OCI-LY3 (cell line): ENCODE results near the gene SLC9A7.

Experiments used
- H2AFZ ChIP-seq: fragments of 200-600, 300-600 bp; shearing (Covaris generic); 2 replicates; pipeline ENCODE4 v1.6.0; 2014; ENCODE audit warnings: antibody characterized with exemption, low read depth, low read length
- H3K27ac ChIP-seq: fragments of 200-600, 300-600 bp; sonication (generic); 2 replicates; pipeline ENCODE4 v1.5.1; 2014; ENCODE audit warnings: mild to moderate bottlenecking, low read length, moderate library complexity, mixed read lengths
- H3K27me3 ChIP-seq: fragments of 200-600, 300-600 bp; sonication (generic); 2 replicates; pipeline ENCODE4 v1.6.1; 2014; ENCODE audit warnings: low read depth, low read length, mixed read lengths
- H3K36me3 ChIP-seq: fragments of 200-600, 300-600 bp; sonication (generic); replicated peaks from 2 replicates; pipeline ENCODE3; 2014; ENCODE audit warnings: low read depth, low read length, mixed read lengths
- H3K4me1 ChIP-seq: fragments of 300-600, 200-600 bp; sonication (generic); 2 replicates; pipeline ENCODE4 v1.6.1; 2014; ENCODE audit warnings: low read length, mixed read lengths
- H3K4me2 ChIP-seq: fragments of 200-600, 300-600 bp; sonication (generic); 2 replicates; pipeline ENCODE4 v1.6.1; 2014; ENCODE audit warnings: low read length, mixed read lengths
- H3K4me3 ChIP-seq: fragments of 300-600, 200-600 bp; sonication (generic); 2 replicates; pipeline ENCODE4 v1.5.1; 2014; ENCODE audit warnings: antibody characterized with exemption, mild to moderate bottlenecking, low read length, moderate library complexity
- H3K79me2 ChIP-seq: fragments of 300-600, 200-600 bp; shearing (Covaris generic); 2 replicates; pipeline ENCODE4 v1.6.1; 2014; ENCODE audit warnings: mild to moderate bottlenecking, low read length, mixed read lengths
- H3K9ac ChIP-seq: fragments of 300-600, 200-600 bp; shearing (Covaris generic); 2 replicates; pipeline ENCODE4 v1.6.0; 2014; ENCODE audit warnings: mild to moderate bottlenecking, low read length, moderate library complexity
- H3K9me3 ChIP-seq: fragments of 200-600, 300-600 bp; shearing (Covaris generic); 2 replicates; pipeline ENCODE4 v1.6.1; 2014; ENCODE audit warnings: low read length, mixed read lengths; ENCODE audit not compliant: insufficient read depth
- H4K20me1 ChIP-seq: fragments of 200-600, 300-600 bp; sonication (generic); 2 replicates; pipeline ENCODE4 v1.6.1; 2016; ENCODE audit warnings: low read length, mixed read lengths; ENCODE audit not compliant: insufficient read depth
- EZH2phosphoT487 ChIP-seq: fragments of 200-600 bp; shearing (Covaris generic); IDR thresholded peaks from 2 replicates; pipeline ENCODE4 v1.6.1; 2018; ENCODE audit warnings: antibody characterized with exemption, mixed run types, low read depth
- TF ChIP-seq, protein P1 (sequence below): fragments of 200-600, 300-600 bp; sonication (generic); IDR thresholded peaks from 2 replicates; pipeline ENCODE4 v1.5.1; 2014; ENCODE audit warnings: antibody characterized with exemption, low read length, low read depth

Gene SLC9A7

DNA sequence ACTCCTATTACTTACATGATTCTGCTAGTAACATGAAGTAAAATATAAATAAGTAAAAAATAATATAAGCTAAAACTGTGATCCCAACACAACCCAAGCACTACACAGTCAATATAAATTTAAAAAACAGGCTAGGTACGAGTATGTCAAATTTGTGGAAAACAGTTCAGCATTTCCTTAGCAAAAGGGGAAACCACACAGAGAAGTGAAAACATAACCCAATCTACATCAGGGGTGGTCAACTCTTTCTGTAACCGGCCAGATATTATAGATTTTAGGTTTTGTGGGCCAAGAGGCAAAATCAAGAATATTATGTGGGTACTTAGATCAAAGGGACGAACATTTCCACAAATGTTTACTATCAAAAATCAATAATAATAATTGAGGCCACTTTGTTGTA lies 115.3 kb downstream of the SLC9A7 start:
- peaks cover 17% of the 10 kb centered on the region for H3K4me1 ChIP-seq

DNA sequence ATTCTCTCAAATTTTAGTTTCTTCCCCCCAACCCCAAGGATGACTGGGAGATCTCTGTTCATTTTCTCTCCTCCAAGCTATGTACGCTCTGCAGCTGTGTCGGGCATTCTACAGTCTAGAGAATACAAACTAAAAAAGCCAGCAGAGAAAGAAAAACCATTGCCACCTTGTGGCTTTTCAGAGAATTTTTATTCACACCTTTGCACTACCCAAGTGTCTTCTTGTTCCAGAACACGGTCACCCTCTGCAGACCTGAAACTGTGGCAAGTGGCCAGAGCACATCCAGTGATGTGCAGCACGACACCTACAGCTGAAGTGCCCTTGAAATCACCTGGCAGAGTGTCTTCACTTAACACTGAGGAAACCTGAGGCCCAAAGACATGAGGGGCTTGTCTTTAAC lies 116.8 kb downstream of the SLC9A7 start:
- no peaks in the 10 kb centered on the region for H3K79me2 ChIP-seq
- no peak overlapping the region for H3K4me3 ChIP-seq
- H2AFZ ChIP-seq = no peak overlapping the region

More for the DNA sequence above, 115.3 kb downstream of the SLC9A7 start:
- H3K27ac ChIP-seq = no peak overlapping the region
- H4K20me1 ChIP-seq = peaks cover 4% of the 10 kb centered on the region; the same call in 1 of the 2 replicates
- no peak overlapping the region for H3K4me3 ChIP-seq
- no peak for TF ChIP-seq EZH2phosphoT487
- TF ChIP-seq, protein P1, sequence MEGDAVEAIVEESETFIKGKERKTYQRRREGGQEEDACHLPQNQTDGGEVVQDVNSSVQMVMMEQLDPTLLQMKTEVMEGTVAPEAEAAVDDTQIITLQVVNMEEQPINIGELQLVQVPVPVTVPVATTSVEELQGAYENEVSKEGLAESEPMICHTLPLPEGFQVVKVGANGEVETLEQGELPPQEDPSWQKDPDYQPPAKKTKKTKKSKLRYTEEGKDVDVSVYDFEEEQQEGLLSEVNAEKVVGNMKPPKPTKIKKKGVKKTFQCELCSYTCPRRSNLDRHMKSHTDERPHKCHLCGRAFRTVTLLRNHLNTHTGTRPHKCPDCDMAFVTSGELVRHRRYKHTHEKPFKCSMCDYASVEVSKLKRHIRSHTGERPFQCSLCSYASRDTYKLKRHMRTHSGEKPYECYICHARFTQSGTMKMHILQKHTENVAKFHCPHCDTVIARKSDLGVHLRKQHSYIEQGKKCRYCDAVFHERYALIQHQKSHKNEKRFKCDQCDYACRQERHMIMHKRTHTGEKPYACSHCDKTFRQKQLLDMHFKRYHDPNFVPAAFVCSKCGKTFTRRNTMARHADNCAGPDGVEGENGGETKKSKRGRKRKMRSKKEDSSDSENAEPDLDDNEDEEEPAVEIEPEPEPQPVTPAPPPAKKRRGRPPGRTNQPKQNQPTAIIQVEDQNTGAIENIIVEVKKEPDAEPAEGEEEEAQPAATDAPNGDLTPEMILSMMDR = no peak
- no peak overlapping the region for H2AFZ ChIP-seq
- no peaks in the 10 kb centered on the region for H3K27me3 ChIP-seq
- H3K36me3 ChIP-seq = peaks cover 28% of the 10 kb centered on the region
- no peak overlapping the region for H3K9ac ChIP-seq
- peak overlapping the region; percentile 49 for H3K4me2 ChIP-seq
- H3K9me3 ChIP-seq = no peaks in the 10 kb centered on the region
- no peaks in the 10 kb centered on the region for H3K79me2 ChIP-seq

DNA sequence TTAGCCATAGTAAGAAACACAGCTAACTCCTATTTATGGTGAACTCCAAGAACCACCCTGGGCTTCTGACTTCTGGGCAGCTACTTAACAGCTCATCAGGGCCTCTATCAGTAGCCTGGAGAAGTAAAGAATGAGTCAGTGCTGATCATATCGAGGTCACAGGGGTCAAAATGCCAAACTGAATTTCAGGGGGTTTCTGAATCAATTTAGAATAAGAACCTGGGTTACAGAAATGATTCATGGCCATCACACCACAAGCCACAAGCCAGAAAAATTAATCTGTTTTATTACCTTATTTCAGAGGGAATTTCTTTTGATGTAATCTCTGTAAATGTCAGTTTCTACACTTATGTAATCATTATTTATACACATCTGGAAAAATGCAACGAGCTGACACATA lies 121.0 kb downstream of the SLC9A7 start:
- Histone ChIP-seq H3K27me3 (0 out of 2 replicates have a peak, but pooled peaks cover 8% of the 10 kb centered on the region), H3K4me3 (no peak overlapping the region), H2AFZ (no peak overlapping the region), H4K20me1 (no peaks in the 10 kb centered on the region), H3K9ac (no peak overlapping the region), H3K4me1 (peaks cover 46% of the 10 kb centered on the region), H3K36me3 (peaks cover 18% of the 10 kb centered on the region), H3K27ac (no peak overlapping the region), H3K9me3 (no peaks in the 10 kb centered on the region), H3K79me2 (no peaks in the 10 kb centered on the region), H3K4me2 (peak overlapping the region; percentile 23)
- no peak for TF ChIP-seq EZH2phosphoT487
- TF ChIP-seq, protein P1 = no peak

More for the DNA sequence above, 116.8 kb downstream of the SLC9A7 start:
- Histone ChIP-seq H3K9me3 (no peaks in the 10 kb centered on the region), H4K20me1 (peaks cover 4% of the 10 kb centered on the region; the same call in 1 of the 2 replicates), H3K4me1 (peaks cover 32% of the 10 kb centered on the region), H3K9ac (no peak overlapping the region), H3K27ac (no peak overlapping the region), H3K27me3 (no peaks in the 10 kb centered on the region), H3K36me3 (peaks cover 19% of the 10 kb centered on the region), H3K4me2 (peak overlapping the region; percentile 9; the same call in 1 of the 2 replicates)
- TF ChIP-seq EZH2phosphoT487 = no peak
- TF ChIP-seq, protein P1 = peak; percentile 60

DNA sequence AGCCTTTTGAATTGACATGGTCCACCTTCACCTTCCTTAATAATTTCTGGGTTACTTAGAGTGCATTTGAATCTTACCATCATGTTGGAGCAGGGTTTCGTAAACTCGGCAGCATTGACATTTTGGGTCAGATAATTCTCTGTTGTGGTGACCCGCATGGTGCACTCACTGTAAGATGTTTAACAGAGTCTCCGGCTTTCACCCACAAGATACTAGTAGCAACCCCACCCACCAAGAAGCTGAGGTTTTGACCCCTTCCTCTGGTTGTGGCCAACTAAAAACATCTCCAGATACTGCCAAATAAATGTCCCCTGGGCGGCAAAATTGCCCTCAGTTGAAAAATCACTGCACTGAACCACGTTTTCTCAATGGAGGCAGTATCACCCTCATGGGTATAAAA lies 122.7 kb downstream of the SLC9A7 start:
- no peaks in the 10 kb centered on the region for H4K20me1 ChIP-seq
- TF ChIP-seq, protein P1 = no peak
- TF ChIP-seq EZH2phosphoT487 = no peak
- H3K4me2 ChIP-seq = no peak overlapping the region

More for the DNA sequence above, 122.7 kb downstream of the SLC9A7 start:
- peaks cover 42% of the 10 kb centered on the region for H3K4me1 ChIP-seq
- H3K36me3 ChIP-seq = peaks cover 10% of the 10 kb centered on the region
- H2AFZ ChIP-seq = no peak overlapping the region
- 0 out of 2 replicates have a peak, but pooled peaks cover 8% of the 10 kb centered on the region for H3K27me3 ChIP-seq
- H3K4me3 ChIP-seq = no peak overlapping the region
- no peaks in the 10 kb centered on the region for H3K79me2 ChIP-seq
- no peak overlapping the region for H3K9ac ChIP-seq
- no peak overlapping the region for H3K27ac ChIP-seq
- H3K9me3 ChIP-seq = no peaks in the 10 kb centered on the region
